Measurements from ENCODE around the gene DSCAML1.

GRCh38 chr11:117461396-117462182, 335.4 kb downstream of the DSCAML1 start:
- TF ChIP-seq CTCF (IDR thresholded peaks at IDR 0.05), result no peak
- no peak for TF ChIP-seq POLR2A (IDR thresholded peaks at IDR 0.05)
